GM19452 (cell line): ENCODE measurements around the gene KCNQ4.

ENCODE experiments used
- ATAC-seq: cut with Tn5 transposase; IDR thresholded peaks from one replicate; pipeline ENCODE4 v1.9.1; 2021; ENCODE audit not compliant: unreplicated experiment

Gene KCNQ4

GRCh38 chr1:40776236-40777072 is 7.1 kb upstream of the KCNQ4 start:
- ATAC-seq: no peak

DNA sequence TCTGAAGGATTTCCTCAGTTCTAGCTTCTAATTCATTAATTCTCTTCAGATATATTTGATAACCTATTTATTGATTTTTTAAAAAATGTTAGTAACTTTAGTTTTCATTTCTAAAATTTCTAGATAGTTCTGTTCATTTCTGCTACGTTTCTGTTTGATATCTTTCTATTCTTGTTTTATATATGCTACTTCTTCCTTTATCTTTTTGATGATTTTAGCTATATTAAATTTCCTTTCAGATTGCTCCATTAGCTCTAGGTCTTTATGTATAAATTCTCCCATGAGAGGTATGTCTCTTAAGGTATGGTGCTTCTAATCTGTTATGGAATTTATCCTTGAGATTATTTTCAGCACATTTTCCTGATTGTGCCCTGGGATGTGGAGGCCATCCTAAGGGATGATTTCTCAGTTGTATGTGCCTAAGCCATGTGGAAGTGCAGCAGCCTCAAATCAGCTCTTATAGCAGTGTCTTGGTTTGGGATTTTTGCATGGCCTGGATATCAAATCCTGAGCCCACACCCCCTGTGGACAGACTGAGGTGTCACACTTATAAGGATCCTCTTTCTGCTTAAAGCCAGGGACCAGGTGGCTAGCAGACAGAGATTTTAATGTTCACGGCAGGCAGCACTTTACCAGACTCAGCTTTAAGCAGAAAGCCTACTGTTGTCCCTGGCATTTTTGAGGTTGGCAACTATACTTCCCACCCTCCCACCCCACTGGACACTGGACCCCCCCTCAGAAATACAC is 6.2 kb upstream of the KCNQ4 start:
- ATAC-seq: no peak

DNA sequence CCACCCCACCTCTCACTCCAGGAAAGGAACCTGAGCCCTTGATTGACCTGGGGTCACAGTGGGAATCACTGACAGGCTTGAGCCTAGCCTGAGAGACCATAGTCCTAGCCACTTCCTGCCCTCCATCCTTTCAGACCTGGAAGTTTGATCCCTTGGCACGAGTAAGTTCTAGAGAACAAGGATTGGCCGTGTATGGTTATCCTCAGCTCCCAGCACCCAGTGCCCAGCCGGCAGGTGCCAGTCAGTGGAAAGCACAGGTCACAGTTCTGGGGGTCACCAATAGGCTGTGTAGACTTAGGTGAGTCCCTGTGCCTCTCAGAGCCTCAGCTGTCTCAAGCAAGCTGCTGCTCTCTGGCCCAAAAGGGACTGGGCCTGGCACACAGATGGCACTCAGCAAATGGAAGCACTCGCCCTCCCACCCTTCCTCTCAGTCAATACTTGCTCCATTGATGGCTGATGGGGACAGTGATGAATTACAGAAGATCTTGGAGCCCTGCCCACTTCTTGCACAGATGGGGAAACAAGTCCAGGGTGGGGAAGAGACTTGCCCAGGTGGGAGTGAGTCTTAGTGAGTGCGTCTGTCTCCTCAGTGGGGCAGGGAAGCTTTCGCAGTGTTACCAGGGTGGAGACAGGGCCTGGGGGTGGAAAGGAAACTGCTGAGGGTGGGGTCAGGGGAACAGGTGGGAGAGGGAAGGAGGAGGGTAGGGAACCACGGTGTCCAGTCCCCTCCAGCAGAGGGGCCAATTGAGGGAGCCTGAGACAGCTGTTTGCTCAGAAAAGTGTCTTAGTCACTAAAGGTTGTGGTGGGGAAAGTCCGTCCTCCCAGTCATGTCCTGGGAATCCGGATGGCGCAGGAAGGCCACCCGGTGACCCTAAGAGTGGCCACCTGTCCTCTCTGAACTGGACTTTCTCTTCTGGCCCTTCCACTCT is 2.6 kb upstream of the KCNQ4 start:
- ATAC-seq: no peak

- no peak for ATAC-seq
These were observed 2.0 kb upstream of the KCNQ4 start for GRCh38 chr1:40781608-40781971.

DNA sequence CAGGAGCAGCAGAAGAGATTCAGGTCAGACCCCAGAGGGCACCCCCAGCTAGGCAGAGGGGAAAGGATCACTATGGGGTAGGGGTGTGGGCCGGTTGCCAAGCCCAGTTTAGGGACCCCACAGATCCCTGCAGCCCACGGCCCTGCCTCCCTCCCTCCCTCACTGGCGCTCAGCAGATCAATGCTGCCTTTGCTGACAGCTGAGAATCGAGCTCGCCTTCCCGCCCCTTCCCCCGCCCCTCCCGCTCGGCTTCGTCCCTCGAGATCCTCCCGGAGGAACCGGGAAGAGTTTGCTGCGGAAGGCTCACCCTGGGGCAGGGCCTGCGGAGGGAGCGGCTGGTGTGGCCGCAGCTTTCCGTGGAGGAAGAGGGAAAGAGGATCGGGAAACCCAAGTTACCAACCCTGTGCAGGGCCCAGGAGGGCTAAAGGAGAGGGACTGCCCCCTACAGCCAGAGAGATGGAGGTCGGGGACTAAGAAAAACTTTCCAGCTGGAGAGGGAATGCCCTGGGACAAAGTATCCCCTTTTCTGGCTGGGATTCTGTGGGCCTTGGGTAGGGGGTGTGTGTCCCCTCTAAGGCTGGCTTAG is 1.1 kb upstream of the KCNQ4 start:
- ATAC-seq: no peak

DNA sequence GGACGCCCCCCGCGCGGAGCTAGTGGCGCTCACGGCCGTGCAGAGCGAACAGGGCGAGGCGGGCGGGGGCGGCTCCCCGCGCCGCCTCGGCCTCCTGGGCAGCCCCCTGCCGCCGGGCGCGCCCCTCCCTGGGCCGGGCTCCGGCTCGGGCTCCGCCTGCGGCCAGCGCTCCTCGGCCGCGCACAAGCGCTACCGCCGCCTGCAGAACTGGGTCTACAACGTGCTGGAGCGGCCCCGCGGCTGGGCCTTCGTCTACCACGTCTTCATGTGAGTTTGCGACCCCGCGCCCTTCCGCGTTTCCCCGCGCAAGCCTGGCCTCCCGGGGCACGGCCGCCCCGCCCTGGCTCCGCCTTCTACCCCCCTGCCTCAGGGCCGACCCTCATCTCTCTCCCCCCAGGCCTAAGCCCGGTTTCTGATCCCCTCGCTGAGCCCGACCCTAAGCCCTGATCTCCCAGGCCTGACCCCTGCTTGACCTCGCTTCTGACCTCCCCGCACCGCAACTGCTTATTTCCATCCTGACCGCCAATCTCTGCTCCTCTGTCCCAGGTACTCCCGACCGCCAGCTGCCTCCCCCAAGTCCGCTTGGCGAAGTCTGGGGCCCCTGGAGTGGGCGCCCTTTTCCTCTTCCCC is 669 bp downstream of the KCNQ4 start:
- no peak for ATAC-seq

- ATAC-seq: no peak
These were observed 1.2 kb downstream of the KCNQ4 start for GRCh38 chr1:40784771-40785151.

DNA sequence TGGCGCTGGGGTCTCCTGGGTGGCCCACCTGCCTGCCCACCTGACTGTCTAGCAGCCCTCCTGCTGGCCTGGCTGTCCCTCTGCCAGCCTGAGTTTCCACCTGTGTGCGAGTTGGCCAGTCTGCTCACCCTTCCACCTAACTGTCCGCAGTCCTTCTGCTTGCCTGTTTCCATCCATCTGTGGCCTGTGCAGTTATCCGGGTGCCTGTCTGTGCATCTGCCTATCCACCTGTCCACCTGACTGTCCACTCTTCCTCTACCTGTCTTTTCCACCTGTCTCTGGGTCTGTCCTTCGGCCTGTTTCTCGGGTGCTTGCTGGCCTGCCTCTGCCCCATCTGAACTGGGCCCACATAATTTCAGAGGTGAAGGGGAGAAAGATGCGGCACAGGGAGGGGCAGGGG is 1.9 kb downstream of the KCNQ4 start:
- ATAC-seq: no peak

- no peak for ATAC-seq
These were observed 2.8 kb downstream of the KCNQ4 start for GRCh38 chr1:40786171-40786994.

GRCh38 chr1:40786995-40787705 is 3.6 kb downstream of the KCNQ4 start:
- no peak for ATAC-seq

GRCh38 chr1:40787737-40788560 is 4.4 kb downstream of the KCNQ4 start:
- no peak for ATAC-seq

DNA sequence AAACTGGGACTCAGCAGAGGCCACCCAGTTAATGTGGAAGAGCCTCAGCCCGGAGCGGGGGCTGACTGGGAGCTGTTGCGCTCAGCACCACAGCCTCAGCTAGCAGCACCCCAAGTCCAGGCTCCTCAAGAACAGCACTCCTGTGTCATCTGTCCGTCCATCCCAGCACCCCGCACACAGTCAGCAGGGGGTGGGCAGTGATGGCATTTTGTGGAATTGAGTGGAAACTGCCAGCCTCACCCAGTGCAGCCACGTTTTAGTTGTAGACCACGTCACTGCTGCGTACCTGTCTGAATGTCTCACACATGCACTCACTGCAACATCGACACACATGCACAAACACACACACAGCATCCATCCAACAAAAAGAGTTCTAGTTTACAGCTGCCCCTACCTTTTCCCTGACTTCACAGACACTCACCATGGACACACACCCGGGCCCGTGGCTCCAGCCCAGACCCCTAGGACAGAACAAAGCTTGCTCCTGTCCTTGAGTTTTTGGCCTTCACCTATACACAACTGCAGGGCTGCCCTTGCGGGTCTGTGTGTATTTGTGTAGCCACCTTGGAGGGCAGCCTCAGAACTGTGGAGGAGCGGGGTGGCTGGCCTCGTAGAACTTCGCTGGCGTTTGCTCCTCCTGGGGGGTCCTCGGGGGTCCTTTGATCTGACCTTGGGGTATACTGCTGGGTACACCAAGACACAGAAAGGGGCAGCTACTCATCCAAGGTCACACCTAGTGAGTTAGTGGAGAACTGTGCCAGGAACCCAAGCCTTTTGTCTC is 5.2 kb downstream of the KCNQ4 start:
- no peak for ATAC-seq

DNA sequence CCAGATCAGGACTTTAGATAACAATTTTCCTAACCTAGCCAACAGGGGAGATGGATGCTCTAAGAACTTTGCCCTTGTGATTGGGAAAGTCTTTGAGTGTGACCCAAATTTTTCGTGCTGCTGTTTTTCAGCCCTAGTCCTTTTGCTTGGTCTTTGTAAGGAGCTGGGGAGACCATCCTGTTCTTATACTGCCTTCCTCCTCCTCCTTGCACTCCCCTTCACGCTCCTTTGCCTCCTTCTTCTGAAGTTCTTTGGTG is 5.7 kb downstream of the KCNQ4 start:
- no peak for ATAC-seq

DNA sequence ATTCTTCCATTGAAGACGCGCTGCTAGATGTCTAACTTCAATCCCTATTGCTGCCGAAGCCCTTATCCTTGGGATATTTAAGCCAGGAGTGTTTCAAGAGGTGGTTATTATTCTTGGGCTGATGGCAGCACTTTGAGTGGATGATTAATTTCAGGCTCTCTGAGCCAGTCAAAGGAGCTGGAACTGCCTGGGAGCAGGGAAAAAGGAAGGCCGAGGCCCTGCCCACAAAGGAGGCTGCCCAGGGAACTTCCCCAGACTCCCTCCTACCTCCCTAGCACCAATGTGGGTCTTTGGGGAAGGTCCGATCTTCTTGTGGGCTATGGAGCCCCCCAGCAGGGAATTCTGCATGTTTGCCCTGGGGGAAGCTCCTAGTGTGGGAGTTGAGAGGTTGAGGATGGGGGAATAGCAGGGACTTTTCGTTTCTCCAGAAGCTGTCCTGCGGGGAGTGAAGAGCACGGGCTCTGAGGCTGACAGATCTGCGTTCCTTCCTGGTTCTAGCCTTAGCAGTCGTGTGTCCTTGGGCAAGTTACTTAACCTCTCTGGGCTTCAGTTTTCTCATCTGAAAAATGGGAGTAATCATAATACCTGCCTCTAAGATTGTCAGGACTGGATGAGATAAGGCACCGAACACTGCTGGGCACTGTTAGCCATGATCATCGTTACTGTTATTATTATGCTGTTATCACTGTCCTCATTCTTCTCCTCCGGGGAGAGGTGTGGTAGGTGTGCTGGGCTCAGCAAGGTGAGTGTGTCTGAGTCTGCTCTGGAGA is 6.3 kb downstream of the KCNQ4 start:
- ATAC-seq: no peak

- ATAC-seq: no peak
These were observed 8.4 kb downstream of the KCNQ4 start for GRCh38 chr1:40792036-40792435.

DNA sequence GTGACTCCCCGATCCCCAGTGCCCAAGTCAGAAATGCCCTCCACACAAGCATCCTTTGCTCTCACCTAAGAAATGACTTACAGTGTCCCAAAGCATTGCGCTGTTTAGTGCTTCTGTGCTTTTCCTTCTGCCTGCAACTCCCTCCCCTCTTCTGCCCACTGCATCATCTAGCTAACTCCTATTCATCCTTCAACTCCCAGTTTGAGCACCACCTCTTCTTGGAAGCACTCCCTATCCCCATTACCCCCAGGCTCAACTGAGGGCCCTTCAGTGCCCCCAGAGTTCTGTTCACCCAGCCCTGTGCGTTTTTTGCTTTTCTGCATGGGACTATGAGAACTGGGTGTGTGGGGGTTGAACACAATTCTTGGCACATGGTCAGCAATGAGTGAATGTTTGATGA is 10.0 kb downstream of the KCNQ4 start:
- ATAC-seq: no peak

DNA sequence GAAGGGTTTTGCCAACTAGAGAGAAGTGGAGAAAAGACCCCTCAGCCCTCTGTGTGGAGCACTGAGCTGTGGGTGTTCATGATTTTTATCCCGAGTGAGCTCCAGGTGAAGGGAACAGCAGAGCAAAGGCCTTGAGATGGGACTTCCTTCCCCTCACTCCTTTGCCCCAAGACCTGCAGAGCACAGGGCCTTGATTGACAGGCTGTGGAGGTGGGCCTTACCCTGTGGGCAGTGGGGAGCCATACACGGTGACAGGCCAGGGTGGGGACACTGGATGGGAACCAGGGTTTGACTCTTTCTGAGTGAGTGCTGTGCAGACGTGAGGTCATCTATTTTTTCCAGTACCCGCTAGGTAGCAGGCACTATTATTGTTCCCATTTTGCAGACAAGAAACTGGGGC is 10.5 kb downstream of the KCNQ4 start:
- ATAC-seq: no peak
